ENCODE results near the gene CCDC18.
"Not testable (repeated sequence)": the region's sequence is repeated elsewhere in the genome, so short reads cannot be mapped to it uniquely, and the experiment has no call there.

The CCDC18 gene

GRCh38 chr1:93152835-93153234 lies 27.7 kb upstream of the CCDC18 start:
- Histone ChIP-seq H3K4me1 (ENCODE audit: insufficient read depth, low read length) (0 out of 2 replicates have a peak, but pooled peaks cover 5% of the 10 kb centered on the region), H3K9ac (ENCODE audit: low read depth, low read length) (no peak overlapping the region), H3K27ac (ENCODE audit: low read depth, low read length) (no peak overlapping the region), H3K36me3 (ENCODE audit: insufficient read depth, low read length) (peaks cover 69% of the 10 kb centered on the region), H3K27me3 (ENCODE audit: insufficient read depth, low read length) (no peaks in the 10 kb centered on the region), H3K4me3 (ENCODE audit: low read length) (no peak overlapping the region), H3K9me3 (ENCODE audit: insufficient read depth, low read depth, low read length) (no peaks in the 10 kb centered on the region)
- 100% methylated on average over 1 of the region's 2 CpGs for WGBS

GRCh38 chr1:93154898-93155297 lies 25.6 kb upstream of the CCDC18 start:
- Histone ChIP-seq H3K27ac (ENCODE audit: low read depth, low read length) (no peak overlapping the region), H3K27me3 (ENCODE audit: insufficient read depth, low read length) (no peaks in the 10 kb centered on the region), H3K36me3 (ENCODE audit: insufficient read depth, low read length) (peaks cover 81% of the 10 kb centered on the region), H3K9ac (ENCODE audit: low read depth, low read length) (no peak overlapping the region), H3K4me1 (ENCODE audit: insufficient read depth, low read length) (0 out of 2 replicates have a peak, but pooled peaks cover 5% of the 10 kb centered on the region), H3K4me3 (ENCODE audit: low read length) (no peak overlapping the region), H3K9me3 (ENCODE audit: insufficient read depth, low read depth, low read length) (no peaks in the 10 kb centered on the region)

- H3K27ac ChIP-seq (ENCODE audit: low read depth, low read length) = no peak overlapping the region
These were observed 25.2 kb upstream of the CCDC18 start for GRCh38 chr1:93155335-93155734.

GRCh38 chr1:93159337-93159736 lies 21.2 kb upstream of the CCDC18 start:
- Histone ChIP-seq H3K4me1 (ENCODE audit: insufficient read depth, low read length) (0 out of 2 replicates have a peak, but pooled peaks cover 5% of the 10 kb centered on the region), H3K9me3 (ENCODE audit: insufficient read depth, low read depth, low read length) (no peaks in the 10 kb centered on the region), H3K36me3 (ENCODE audit: insufficient read depth, low read length) (peaks cover 45% of the 10 kb centered on the region), H3K9ac (ENCODE audit: low read depth, low read length) (no peak overlapping the region), H3K27ac (ENCODE audit: low read depth, low read length) (no peak overlapping the region), H3K4me3 (ENCODE audit: low read length) (no peak overlapping the region), H3K27me3 (ENCODE audit: insufficient read depth, low read length) (no peaks in the 10 kb centered on the region)
- 100% methylated on average over 2 of the region's 2 CpGs for WGBS

More at GRCh38 chr1:93155335-93155734, 25.2 kb upstream of the CCDC18 start:
- H3K9ac ChIP-seq (ENCODE audit: low read depth, low read length) = no peak overlapping the region
- 0 out of 2 replicates have a peak, but pooled peaks cover 5% of the 10 kb centered on the region for H3K4me1 ChIP-seq (ENCODE audit: insufficient read depth, low read length)
- no peak overlapping the region for H3K4me3 ChIP-seq (ENCODE audit: low read length)
- H3K9me3 ChIP-seq (ENCODE audit: insufficient read depth, low read depth, low read length) = no peaks in the 10 kb centered on the region
- WGBS = 90% methylated on average over 2 of the region's 3 CpGs
- H3K36me3 ChIP-seq (ENCODE audit: insufficient read depth, low read length) = peaks cover 77% of the 10 kb centered on the region
- no peaks in the 10 kb centered on the region for H3K27me3 ChIP-seq (ENCODE audit: insufficient read depth, low read length)

GRCh38 chr1:93163314-93163713 lies 17.2 kb upstream of the CCDC18 start:
- H3K36me3 ChIP-seq (ENCODE audit: insufficient read depth, low read length) = peaks cover 15% of the 10 kb centered on the region
- not testable (repeated sequence) for H3K27me3 ChIP-seq (ENCODE audit: insufficient read depth, low read length); H3K9ac ChIP-seq (ENCODE audit: low read depth, low read length); H3K4me3 ChIP-seq (ENCODE audit: low read length); H3K27ac ChIP-seq (ENCODE audit: low read depth, low read length); H3K4me1 ChIP-seq (ENCODE audit: insufficient read depth, low read length); H3K9me3 ChIP-seq (ENCODE audit: insufficient read depth, low read depth, low read length)
- WGBS = 95% methylated on average over 8 of the region's 8 CpGs

GRCh38 chr1:93164816-93165215 lies 15.7 kb upstream of the CCDC18 start:
- Histone ChIP-seq H3K4me3 (ENCODE audit: low read length) (no peak overlapping the region), H3K9me3 (ENCODE audit: insufficient read depth, low read depth, low read length) (peaks cover 6% of the 10 kb centered on the region; the same call in 1 of the 2 replicates), H3K27me3 (ENCODE audit: insufficient read depth, low read length) (no peaks in the 10 kb centered on the region), H3K27ac (ENCODE audit: low read depth, low read length) (no peak overlapping the region), H3K36me3 (ENCODE audit: insufficient read depth, low read length) (0 out of 2 replicates have a peak, but pooled peaks cover 2% of the 10 kb centered on the region), H3K9ac (ENCODE audit: low read depth, low read length) (no peak overlapping the region), H3K4me1 (ENCODE audit: insufficient read depth, low read length) (no peaks in the 10 kb centered on the region)
- 89% methylated on average over 2 of the region's 2 CpGs for WGBS

- not testable (repeated sequence) for H3K27me3 ChIP-seq (ENCODE audit: insufficient read depth, low read length); H3K9ac ChIP-seq (ENCODE audit: low read depth, low read length); H3K4me1 ChIP-seq (ENCODE audit: insufficient read depth, low read length); H3K27ac ChIP-seq (ENCODE audit: low read depth, low read length); H3K4me3 ChIP-seq (ENCODE audit: low read length); H3K36me3 ChIP-seq (ENCODE audit: insufficient read depth, low read length); H3K9me3 ChIP-seq (ENCODE audit: insufficient read depth, low read depth, low read length)
- 98% methylated on average over 1 of the region's 1 CpG for WGBS
These were observed 14.6 kb upstream of the CCDC18 start for GRCh38 chr1:93165895-93166294.

- 0 out of 2 replicates have a peak, but pooled peaks cover 2% of the 10 kb centered on the region for H3K36me3 ChIP-seq (ENCODE audit: insufficient read depth, low read length)
- no peaks in the 10 kb centered on the region for H3K27me3 ChIP-seq (ENCODE audit: insufficient read depth, low read length)
- H3K27ac ChIP-seq (ENCODE audit: low read depth, low read length) = no peak overlapping the region
- no peak overlapping the region for H3K4me3 ChIP-seq (ENCODE audit: low read length)
- H3K9ac ChIP-seq (ENCODE audit: low read depth, low read length) = no peak overlapping the region
- peaks cover 6% of the 10 kb centered on the region; the same call in 1 of the 2 replicates for H3K9me3 ChIP-seq (ENCODE audit: insufficient read depth, low read depth, low read length)
- no peaks in the 10 kb centered on the region for H3K4me1 ChIP-seq (ENCODE audit: insufficient read depth, low read length)
These were observed 13.5 kb upstream of the CCDC18 start for GRCh38 chr1:93167006-93167405.

- not testable (repeated sequence) for H3K27ac ChIP-seq (ENCODE audit: low read depth, low read length); H3K9ac ChIP-seq (ENCODE audit: low read depth, low read length); H3K27me3 ChIP-seq (ENCODE audit: insufficient read depth, low read length); H3K9me3 ChIP-seq (ENCODE audit: insufficient read depth, low read depth, low read length); H3K4me1 ChIP-seq (ENCODE audit: insufficient read depth, low read length); H3K4me3 ChIP-seq (ENCODE audit: low read length)
- peaks cover 11% of the 10 kb centered on the region; the same call in 1 of the 2 replicates for H3K36me3 ChIP-seq (ENCODE audit: insufficient read depth, low read length)
- WGBS = 95% methylated on average over 36 of the region's 36 CpGs
These were observed 10.3 kb upstream of the CCDC18 start for GRCh38 chr1:93170141-93170678.

- peaks cover 18% of the 10 kb centered on the region; the same call in 1 of the 2 replicates for H3K36me3 ChIP-seq (ENCODE audit: insufficient read depth, low read length)
- peaks cover 3% of the 10 kb centered on the region; the same call in 1 of the 2 replicates for H3K9me3 ChIP-seq (ENCODE audit: insufficient read depth, low read depth, low read length)
- WGBS = 100% methylated on average over 1 of the region's 1 CpG
- H3K27ac ChIP-seq (ENCODE audit: low read depth, low read length) = no peak overlapping the region
- no peak overlapping the region for H3K9ac ChIP-seq (ENCODE audit: low read depth, low read length)
- no peaks in the 10 kb centered on the region for H3K27me3 ChIP-seq (ENCODE audit: insufficient read depth, low read length)
- H3K4me1 ChIP-seq (ENCODE audit: insufficient read depth, low read length) = peaks cover 7% of the 10 kb centered on the region; the same call in 1 of the 2 replicates
- H3K4me3 ChIP-seq (ENCODE audit: low read length) = no peak overlapping the region
These were observed 8.9 kb upstream of the CCDC18 start for GRCh38 chr1:93171549-93172034.

- no peaks in the 10 kb centered on the region for H3K27me3 ChIP-seq (ENCODE audit: insufficient read depth, low read length)
These were observed 7.7 kb upstream of the CCDC18 start for GRCh38 chr1:93172778-93173177.

More at GRCh38 chr1:93172778-93173177, 7.7 kb upstream of the CCDC18 start:
- no peak overlapping the region for H3K27ac ChIP-seq (ENCODE audit: low read depth, low read length)
- peaks cover 18% of the 10 kb centered on the region; the same call in 1 of the 2 replicates for H3K36me3 ChIP-seq (ENCODE audit: insufficient read depth, low read length)
- peaks cover 9% of the 10 kb centered on the region; the same call in 1 of the 2 replicates for H3K4me1 ChIP-seq (ENCODE audit: insufficient read depth, low read length)
- no peaks in the 10 kb centered on the region; the same call in 1 of the 2 replicates for H3K9me3 ChIP-seq (ENCODE audit: insufficient read depth, low read depth, low read length)
- no peak overlapping the region for H3K9ac ChIP-seq (ENCODE audit: low read depth, low read length)
- 94% methylated on average over 1 of the region's 1 CpG for WGBS
- no peak overlapping the region for H3K4me3 ChIP-seq (ENCODE audit: low read length)

Data from HUES64 (cell line).